ENCODE results near the gene TTC1.

The TTC1 gene

GRCh38 chr5:160090059-160090458 is 81.1 kb downstream of the TTC1 start:
- DNase-seq = no peak

GRCh38 chr5:160092514-160092913 is 83.6 kb downstream of the TTC1 start:
- DNase-seq = no peak

- DNase-seq = no peak
Observed at GRCh38 chr5:160092960-160093707, 84.2 kb downstream of the TTC1 start.

- DNase-seq = no peak
Observed at GRCh38 chr5:160096178-160096577, 87.2 kb downstream of the TTC1 start.

GRCh38 chr5:160097991-160098390 is 89.1 kb downstream of the TTC1 start:
- DNase-seq = no peak

GRCh38 chr5:160105686-160106360 is 96.9 kb downstream of the TTC1 start:
- DNase-seq = no peak

GRCh38 chr5:160108124-160108523 is 99.2 kb downstream of the TTC1 start:
- DNase-seq = no peak
